Bronchial epithelial cell (primary cell): ENCODE data around the gene SLC25A25. TPM values are rescaled to one million over a fixed set of nuclear protein-coding genes. Genes with fewer than 3 reads are reported as not detected.

Experiments used
- DNase-seq: peaks from one replicate; pipeline ENCODE4 v3.0.0-alpha.2; 2010; ENCODE audit warnings: low read depth
- FAIRE-seq: peaks from 2 replicates; lab custom pipeline; 2011; peaks lifted over from hg19 to GRCh38; lab: Jason Lieb, UNC
- H3K27me3 ChIP-seq: 2 replicates; pipeline ENCODE4 v1.5.1; 2011; ENCODE audit warnings: low read length; ENCODE audit not compliant: control insufficient read depth, insufficient read depth
- H3K36me3 ChIP-seq: 2 replicates; pipeline ENCODE4 v1.5.1; 2011; ENCODE audit warnings: low read length; ENCODE audit not compliant: control insufficient read depth, insufficient read depth
- H3K4me3 ChIP-seq: 2 replicates; pipeline ENCODE4 v1.5.1; 2011; ENCODE audit warnings: mild to moderate bottlenecking, low read depth, low read length, control low read depth
- CTCF ChIP-seq: IDR thresholded peaks from 2 replicates; pipeline ENCODE4 v1.5.1; 2011; ENCODE audit warnings: mild to moderate bottlenecking, moderate library complexity, low read length, control low read depth, inconsistent platforms; ENCODE audit not compliant: insufficient read depth, severe bottlenecking
- total RNA-seq: library from RNA; depleted of rRNA; stranded (reverse); fragments of >200 nt; gene quantifications from 2 replicates; pipeline ENCODE4 v1.2.1, GENCODE V29; 2014

The SLC25A25 gene
- total RNA-seq, 1 donor from 2014 or later = 12.6 TPM

GRCh38 chr9:128153947-128154695 lies 86.1 kb downstream of the SLC25A25 start:
- Histone ChIP-seq H3K4me3 (no peak overlapping the region), H3K36me3 (no peaks in the 10 kb centered on the region), H3K27me3 (no peaks in the 10 kb centered on the region)
- no peak for FAIRE-seq
- no peak for DNase-seq
- no peak for TF ChIP-seq CTCF

GRCh38 chr9:128155736-128156500 lies 87.9 kb downstream of the SLC25A25 start:
- FAIRE-seq (no peak), DNase-seq (no peak)
- TF ChIP-seq CTCF = no peak

More at GRCh38 chr9:128155736-128156500, 87.9 kb downstream of the SLC25A25 start:
- no peaks in the 10 kb centered on the region for H3K27me3 ChIP-seq
- no peaks in the 10 kb centered on the region for H3K36me3 ChIP-seq
- no peak overlapping the region for H3K4me3 ChIP-seq

Other genes with a start within 250 kb of the SLC25A25 start
- gene ENG, start 213.6 kb upstream of the SLC25A25 start, total RNA-seq = 0.13 and 2.4 TPM in 2 replicates
- 19.0 and 54.0 TPM in 2 replicates for gene AK1, start 190.6 kb upstream of the SLC25A25 start, total RNA-seq
- gene ST6GALNAC6, start 168.6 kb upstream of the SLC25A25 start, total RNA-seq = 18.2 and 18.4 TPM in 2 replicates
- gene ST6GALNAC4, start 151.2 kb upstream of the SLC25A25 start, total RNA-seq = 21.3 and 21.8 TPM in 2 replicates
- 2.1 and 5.1 TPM in 2 replicates for gene PIP5KL1, start 137.5 kb upstream of the SLC25A25 start, total RNA-seq
- gene DPM2, start 130.4 kb upstream of the SLC25A25 start, total RNA-seq = 11.8 and 17.4 TPM in 2 replicates
- 7.4 and 41.3 TPM in 2 replicates for gene EEIG1, start 87.2 kb upstream of the SLC25A25 start, total RNA-seq
- 10.3 and 12.4 TPM in 2 replicates for gene NAIF1, start 912 bp upstream of the SLC25A25 start, total RNA-seq
- 130 and 137 TPM in 2 replicates for gene PTGES2, start 59.5 kb downstream of the SLC25A25 start, total RNA-seq
- 48.4 and 110 TPM in 2 replicates for gene LCN2, start 81.2 kb downstream of the SLC25A25 start, total RNA-seq
- 28.2 and 29.4 TPM in 2 replicates for gene BBLN, start 92.0 kb downstream of the SLC25A25 start, total RNA-seq
- gene CIZ1, start 123.3 kb downstream of the SLC25A25 start, total RNA-seq = 15.0 and 32.0 TPM in 2 replicates
- 0.53 and 0.77 TPM in 2 replicates for gene DNM1, start 135.1 kb downstream of the SLC25A25 start, total RNA-seq
- gene GOLGA2, start 207.8 kb downstream of the SLC25A25 start, total RNA-seq = 54.8 and 70.9 TPM in 2 replicates
- gene SWI5, start 208.0 kb downstream of the SLC25A25 start, total RNA-seq = 30.0 and 30.7 TPM in 2 replicates